Endodermal cell (in vitro differentiated cells): ENCODE measurements around the gene CARD11. TPM values are rescaled to one million over a fixed set of nuclear protein-coding genes. Genes with fewer than 3 reads are reported as not detected.

Experiments
- DNase-seq: peaks from one replicate; pipeline ENCODE4 v3.0.0-alpha.2; 2017
- H3K27ac ChIP-seq: 2 replicates; pipeline ENCODE4 v1.5.1; 2013; ENCODE audit warnings: mild to moderate bottlenecking, low read depth, low read length, moderate library complexity
- H3K27me3 ChIP-seq: 2 replicates; pipeline ENCODE4 v1.6.1; 2013; ENCODE audit warnings: mild to moderate bottlenecking, low read length, moderate library complexity; ENCODE audit not compliant: insufficient read depth, control insufficient read depth, poor library complexity, severe bottlenecking
- H3K36me3 ChIP-seq: 2 replicates; pipeline ENCODE4 v1.7.0; 2013; ENCODE audit warnings: mild to moderate bottlenecking, low read length, moderate library complexity; ENCODE audit not compliant: control insufficient read depth, insufficient read depth
- H3K4me1 ChIP-seq: one replicate; pipeline ENCODE4 v1.7.0; 2013; ENCODE audit warnings: low read length; ENCODE audit not compliant: control insufficient read depth, insufficient read depth
- H3K4me3 ChIP-seq: 2 replicates; pipeline ENCODE4 v1.5.1; 2013; ENCODE audit warnings: mild to moderate bottlenecking, low read length, moderate library complexity
- H3K9ac ChIP-seq: 2 replicates; pipeline ENCODE4 v1.6.1; 2013; ENCODE audit warnings: mild to moderate bottlenecking, low read length, moderate library complexity; ENCODE audit not compliant: poor library complexity, severe bottlenecking; ENCODE audit errors: extremely low read depth
- H3K9me3 ChIP-seq: 2 replicates; pipeline ENCODE4 v1.6.1; 2013; ENCODE audit warnings: mild to moderate bottlenecking, low read length, moderate library complexity; ENCODE audit not compliant: control insufficient read depth
- H3K27ac Mint-ChIP-seq: 2 replicates; pipeline ENCODE4 v1.8.0; 2020; ENCODE audit warnings: mixed read lengths
- H3K27me3 Mint-ChIP-seq: 2 replicates; pipeline ENCODE4 v1.8.0; 2021; ENCODE audit warnings: mild to moderate bottlenecking, mixed read lengths; ENCODE audit not compliant: insufficient read depth
- H3K36me3 Mint-ChIP-seq: 2 replicates; pipeline ENCODE4 v1.8.0; 2020; ENCODE audit warnings: low read depth, mixed read lengths
- H3K4me1 Mint-ChIP-seq: 2 replicates; pipeline ENCODE4 v1.8.0; 2020; ENCODE audit warnings: mixed read lengths
- H3K4me3 Mint-ChIP-seq: 2 replicates; pipeline ENCODE4 v1.8.0; 2020; ENCODE audit warnings: mild to moderate bottlenecking, moderate library complexity, mixed read lengths
- H3K9me3 Mint-ChIP-seq: 2 replicates; pipeline ENCODE4 v1.8.0; 2020; ENCODE audit warnings: mild to moderate bottlenecking, mixed read lengths
- WGBS, 2 experiments: methylation state at CpG; one replicate each; pipeline versions ENCODE4 v1.1.5 to v1.1.7; 2013; ENCODE audit warnings: missing lambda C conversion rate in 2 of 2, mixed read lengths in 1 of 2; ENCODE audit not compliant: insufficient coverage in 1 of 2, insufficient read length in 1 of 2; 5-methylcytosine and 5-hydroxymethylcytosine counted together
- total RNA-seq, 2 donors: library from RNA; stranded (reverse); fragmentation: NEBNext Ultra II Directional in 1 of 2; extraction: Animal tissue kit (Norgen Biotek cat#: 25700) in 1 of 2; gene quantifications; 2 replicates in 1 of 2; 3 replicates in 1 of 2; pipeline ENCODE4 v1.2.1, GENCODE V29; 2021
- TF ChIP-seq, protein P1 (sequence below): fragments of 200-600 bp; sonication (generic); conservative IDR thresholded peaks from 2 replicates; pipeline ENCODE4 v1.5.0; 2021; ENCODE audit warnings: antibody characterized with exemption, mild to moderate bottlenecking

The CARD11 gene
- total RNA-seq, 2 donors from 2014 or later = 7.2 to 10.8 TPM

- Histone ChIP-seq H3K27me3 (no peaks in the 10 kb centered on the region), H3K4me1 (no peaks in the 10 kb centered on the region), H3K9me3 (no peaks in the 10 kb centered on the region), H3K9ac (no peak overlapping the region), H3K36me3 (no peaks in the 10 kb centered on the region), H3K27ac (no peak overlapping the region), H3K4me3 (no peak overlapping the region)
- H3K27me3 Mint-ChIP-seq = no peaks in the 10 kb centered on the region
- H3K36me3 Mint-ChIP-seq = peaks cover 3% of the 10 kb centered on the region
- no peaks in the 10 kb centered on the region for H3K4me1 Mint-ChIP-seq
- no peak overlapping the region for H3K4me3 Mint-ChIP-seq
- 93% methylated on average over 3 of the region's 3 CpGs; no CpG with 5 or more reads in 1 of the 2 experiments for WGBS, 2 experiments
- TF ChIP-seq, protein P1, sequence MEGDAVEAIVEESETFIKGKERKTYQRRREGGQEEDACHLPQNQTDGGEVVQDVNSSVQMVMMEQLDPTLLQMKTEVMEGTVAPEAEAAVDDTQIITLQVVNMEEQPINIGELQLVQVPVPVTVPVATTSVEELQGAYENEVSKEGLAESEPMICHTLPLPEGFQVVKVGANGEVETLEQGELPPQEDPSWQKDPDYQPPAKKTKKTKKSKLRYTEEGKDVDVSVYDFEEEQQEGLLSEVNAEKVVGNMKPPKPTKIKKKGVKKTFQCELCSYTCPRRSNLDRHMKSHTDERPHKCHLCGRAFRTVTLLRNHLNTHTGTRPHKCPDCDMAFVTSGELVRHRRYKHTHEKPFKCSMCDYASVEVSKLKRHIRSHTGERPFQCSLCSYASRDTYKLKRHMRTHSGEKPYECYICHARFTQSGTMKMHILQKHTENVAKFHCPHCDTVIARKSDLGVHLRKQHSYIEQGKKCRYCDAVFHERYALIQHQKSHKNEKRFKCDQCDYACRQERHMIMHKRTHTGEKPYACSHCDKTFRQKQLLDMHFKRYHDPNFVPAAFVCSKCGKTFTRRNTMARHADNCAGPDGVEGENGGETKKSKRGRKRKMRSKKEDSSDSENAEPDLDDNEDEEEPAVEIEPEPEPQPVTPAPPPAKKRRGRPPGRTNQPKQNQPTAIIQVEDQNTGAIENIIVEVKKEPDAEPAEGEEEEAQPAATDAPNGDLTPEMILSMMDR = no peak
- DNase-seq = no peak
- H3K9me3 Mint-ChIP-seq = no peaks in the 10 kb centered on the region
- H3K27ac Mint-ChIP-seq = no peak overlapping the region
Measured at GRCh38 chr7:2905027-2905426, 138.6 kb downstream of the CARD11 start.

DNA sequence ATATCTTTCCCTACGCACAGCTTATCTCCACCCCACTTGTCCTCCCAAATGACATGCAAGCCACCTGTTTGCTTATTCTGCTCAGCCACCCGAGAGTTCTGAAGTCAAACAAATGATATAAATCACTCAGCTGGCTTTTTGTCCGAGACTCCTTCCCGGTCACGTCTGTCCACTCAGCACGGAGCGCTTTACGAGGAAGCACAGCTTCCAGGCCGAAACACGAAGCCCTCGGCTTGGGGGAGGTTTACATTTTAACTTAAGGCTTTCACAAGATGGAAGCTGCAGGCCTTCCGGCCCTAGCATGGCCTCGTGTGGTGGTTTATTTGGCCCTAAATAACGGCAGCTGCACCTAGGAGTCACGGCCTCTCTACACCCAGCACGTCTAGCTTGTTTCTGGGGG, 139.5 kb downstream of the CARD11 start:
- Histone ChIP-seq H3K4me3 (no peak overlapping the region), H3K9ac (no peak overlapping the region), H3K9me3 (no peaks in the 10 kb centered on the region), H3K4me1 (no peaks in the 10 kb centered on the region), H3K36me3 (no peaks in the 10 kb centered on the region), H3K27me3 (no peaks in the 10 kb centered on the region), H3K27ac (peak overlapping the region; percentile 32)
- TF ChIP-seq, protein P1 = no peak
- Mint-ChIP-seq H3K27ac (no peak overlapping the region), H3K27me3 (no peaks in the 10 kb centered on the region), H3K4me1 (no peaks in the 10 kb centered on the region), H3K9me3 (no peaks in the 10 kb centered on the region), H3K4me3 (no peak overlapping the region), H3K36me3 (peaks cover 3% of the 10 kb centered on the region)
- DNase-seq = no peak
- 93 to 94% methylated on average over 16 of the region's 16 CpGs for WGBS, 2 experiments

GRCh38 chr7:2903682-2904162, 139.9 kb downstream of the CARD11 start:
- TF ChIP-seq, protein P1 = no peak
- Histone ChIP-seq H3K36me3 (no peaks in the 10 kb centered on the region), H3K4me1 (no peaks in the 10 kb centered on the region), H3K4me3 (no peak overlapping the region), H3K9me3 (no peaks in the 10 kb centered on the region), H3K27me3 (no peaks in the 10 kb centered on the region), H3K27ac (no peak overlapping the region), H3K9ac (no peak overlapping the region)
- no peaks in the 10 kb centered on the region for H3K9me3 Mint-ChIP-seq
- H3K27me3 Mint-ChIP-seq = no peaks in the 10 kb centered on the region
- no peak for DNase-seq
- 90 to 98% methylated on average over 7 to 15 of the region's 15 CpGs for WGBS, 2 experiments
- H3K4me3 Mint-ChIP-seq = no peak overlapping the region
- H3K27ac Mint-ChIP-seq = no peak overlapping the region
- H3K4me1 Mint-ChIP-seq = no peaks in the 10 kb centered on the region
- H3K36me3 Mint-ChIP-seq = peaks cover 3% of the 10 kb centered on the region
